Stimulated activated CD4-positive, alpha-beta T cell treated with anti-CD3 and anti-CD28 coated beads, Interleukin-15, amount 100 ng/mL, for 1 hour (primary cell): ENCODE measurements around the gene STIM1.
"Not testable (repeated sequence)": the region's sequence is repeated elsewhere in the genome, so short reads cannot be mapped to it uniquely, and the experiment has no call there.

Experiments used
- DNase-seq, 2 donors: peaks; one replicate each; pipeline ENCODE4 v3.0.0-alpha.2; 2020; ENCODE audit warnings: low read depth in 1 of 2, low spot score in 1 of 2

The STIM1 gene

GRCh38 chr11:3853899-3854659 is 1.4 kb upstream of the STIM1 start:
- peak; percentile 37 to 41 for DNase-seq

GRCh38 chr11:3854660-3854976 is 846 bp upstream of the STIM1 start:
- no peak for DNase-seq

DNA sequence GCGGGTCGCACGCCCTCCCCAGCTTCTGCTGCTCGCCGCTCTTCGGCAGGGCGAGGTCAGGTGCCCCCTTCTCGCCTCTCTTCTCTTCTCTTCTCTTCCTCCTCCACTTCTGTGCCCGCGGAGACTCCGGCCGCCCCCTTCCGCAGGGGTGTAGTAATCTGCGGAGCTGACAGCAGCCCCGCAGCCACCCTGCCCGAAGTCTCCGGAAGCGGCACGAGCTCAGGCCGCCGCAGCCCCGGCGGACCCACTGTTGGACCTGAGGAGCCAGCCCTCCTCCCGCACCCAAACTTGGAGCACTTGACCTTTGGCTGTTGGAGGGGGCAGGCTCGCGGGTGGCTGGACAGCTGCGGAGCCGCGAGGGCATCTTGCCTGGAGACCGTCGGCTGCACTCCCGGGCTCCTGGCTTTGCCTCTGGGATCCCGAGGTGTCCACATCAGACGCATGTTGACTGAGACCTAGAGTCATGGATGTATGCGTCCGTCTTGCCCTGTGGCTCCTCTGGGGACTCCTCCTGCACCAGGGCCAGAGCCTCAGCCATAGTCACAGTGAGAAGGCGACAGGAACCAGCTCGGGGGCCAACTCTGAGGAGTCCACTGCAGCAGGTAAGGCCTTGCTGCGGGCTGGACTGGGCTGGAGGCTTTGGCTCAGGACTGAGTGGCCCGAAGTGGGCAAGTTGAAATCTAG is 486 bp downstream of the STIM1 start:
- no peak for DNase-seq

DNA sequence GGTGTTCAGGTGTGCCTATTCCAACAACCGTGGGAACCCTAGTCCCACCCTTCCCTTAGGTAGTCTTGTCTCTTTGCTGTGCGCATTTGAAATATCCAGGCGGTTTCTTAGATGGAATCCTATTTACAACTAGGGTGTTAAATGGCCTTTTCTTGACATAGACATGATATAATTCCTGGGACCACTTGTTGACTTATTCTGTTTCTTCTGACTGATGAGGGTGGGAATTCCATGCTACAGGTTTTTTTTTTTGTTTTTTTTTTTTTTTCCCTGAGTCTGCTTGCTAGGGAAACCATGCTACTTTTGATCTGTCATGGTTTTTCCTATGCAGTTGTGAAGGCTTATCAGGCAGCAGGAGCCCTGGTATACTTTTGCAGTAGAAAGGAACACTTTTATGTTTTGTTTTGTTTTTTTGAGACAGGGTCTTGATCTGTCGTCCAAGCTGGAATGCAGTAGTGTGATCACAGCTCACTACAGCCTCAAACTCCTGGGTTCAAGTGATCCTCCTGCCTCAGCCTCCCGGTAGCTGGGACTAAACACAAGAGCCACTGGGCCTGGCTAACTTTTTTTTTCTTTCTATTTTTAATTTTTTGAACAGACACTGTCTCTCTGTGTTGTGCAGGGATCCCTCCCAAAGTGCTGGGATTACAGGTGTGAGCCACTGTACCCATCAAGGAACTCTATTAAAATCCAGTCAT is 1.5 kb downstream of the STIM1 start:
- no peak for DNase-seq

GRCh38 chr11:3857628-3858027 is 2.2 kb downstream of the STIM1 start:
- no peak for DNase-seq

DNA sequence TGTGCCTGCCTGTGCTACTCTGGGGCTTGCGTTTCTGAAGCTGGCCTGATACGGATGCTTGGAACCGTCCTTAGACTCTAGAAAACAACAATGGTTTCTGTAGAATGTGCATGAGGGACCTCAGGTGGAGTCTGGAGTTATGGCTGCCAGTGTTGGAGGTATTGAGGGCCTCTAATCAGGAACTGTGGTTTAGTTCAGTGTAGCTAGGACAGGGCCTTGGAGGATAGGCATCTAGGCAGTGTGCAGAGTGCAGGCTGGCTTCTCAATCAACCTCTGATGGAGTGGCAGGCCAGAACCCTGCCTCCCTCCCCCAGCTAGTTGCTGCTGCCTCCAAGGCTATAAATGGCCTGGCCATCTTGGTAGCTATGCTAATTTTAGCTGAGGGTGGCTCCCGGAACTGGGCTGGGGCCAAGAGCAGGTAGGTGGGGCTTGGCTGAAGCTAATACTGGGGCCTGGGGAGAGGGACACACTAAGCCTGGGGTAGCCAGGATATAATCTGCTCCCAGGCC is 4.0 kb downstream of the STIM1 start:
- DNase-seq = no peak

GRCh38 chr11:3860375-3860774 is 4.9 kb downstream of the STIM1 start:
- no peak for DNase-seq

DNA sequence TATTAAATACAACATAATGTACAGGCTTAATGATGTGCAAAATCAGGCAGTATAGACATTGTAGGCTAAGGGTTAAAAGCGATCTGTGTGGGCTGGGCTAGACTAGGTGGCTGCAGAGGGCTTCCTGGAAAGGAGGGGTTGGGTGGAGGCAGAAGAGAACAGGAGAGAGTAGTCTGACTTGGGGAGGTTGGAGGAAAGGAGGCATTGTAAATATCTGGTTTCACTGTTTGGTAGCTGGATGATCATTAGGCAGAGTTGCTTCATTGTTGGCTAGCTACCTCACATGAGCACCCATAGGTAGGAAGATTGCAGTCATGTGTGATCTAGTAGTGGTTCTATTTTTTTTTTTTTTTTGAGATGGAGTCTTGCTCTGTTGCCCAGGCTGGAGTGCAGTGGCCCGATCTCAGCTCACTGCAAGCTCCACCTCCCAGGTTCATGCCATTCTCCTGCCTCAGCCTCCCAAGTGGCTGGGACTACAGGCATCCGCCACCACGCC is 5.5 kb downstream of the STIM1 start:
- not testable (repeated sequence) for DNase-seq

DNA sequence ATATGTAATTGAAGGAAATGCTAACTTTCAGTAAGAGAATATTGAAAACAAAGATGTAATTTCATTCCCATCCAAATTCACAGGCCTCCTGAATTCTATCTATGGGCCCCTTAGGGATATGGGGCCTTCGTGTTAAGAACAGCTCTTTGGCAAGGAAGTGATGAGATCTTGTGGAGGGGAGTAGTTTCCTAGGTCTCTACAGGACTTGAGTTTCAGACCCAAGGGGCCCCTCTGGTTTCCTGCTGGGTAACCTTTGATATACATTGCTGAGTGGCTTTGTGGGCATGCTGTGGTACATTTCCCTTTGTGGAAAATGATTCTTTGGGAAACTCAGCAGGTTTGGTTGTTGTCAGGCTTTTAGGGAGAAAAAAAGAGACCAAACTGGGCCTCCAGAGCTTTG is 6.2 kb downstream of the STIM1 start:
- DNase-seq = no peak

- no peak for DNase-seq
These were observed 10.1 kb downstream of the STIM1 start for GRCh38 chr11:3865388-3866193.

DNA sequence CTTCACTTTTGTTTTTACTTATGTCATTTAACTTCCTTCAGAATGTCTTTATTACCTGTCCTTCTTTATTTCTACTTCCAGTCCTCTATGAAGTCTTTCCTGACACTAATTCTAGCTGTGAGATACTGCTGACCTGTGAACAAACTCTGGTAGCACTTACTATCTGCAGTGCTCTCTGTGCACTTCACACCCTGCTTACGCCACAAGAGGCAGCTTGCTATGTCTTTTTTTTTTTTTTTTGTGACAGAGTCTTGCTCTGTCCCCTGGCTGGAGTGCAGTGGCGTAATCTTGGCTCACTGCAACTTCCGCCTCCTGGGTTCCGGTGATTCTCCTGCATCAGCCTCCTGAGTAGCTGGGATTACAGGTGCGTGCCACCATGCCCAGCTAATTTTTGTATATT is 10.7 kb downstream of the STIM1 start:
- no peak for DNase-seq

DNA sequence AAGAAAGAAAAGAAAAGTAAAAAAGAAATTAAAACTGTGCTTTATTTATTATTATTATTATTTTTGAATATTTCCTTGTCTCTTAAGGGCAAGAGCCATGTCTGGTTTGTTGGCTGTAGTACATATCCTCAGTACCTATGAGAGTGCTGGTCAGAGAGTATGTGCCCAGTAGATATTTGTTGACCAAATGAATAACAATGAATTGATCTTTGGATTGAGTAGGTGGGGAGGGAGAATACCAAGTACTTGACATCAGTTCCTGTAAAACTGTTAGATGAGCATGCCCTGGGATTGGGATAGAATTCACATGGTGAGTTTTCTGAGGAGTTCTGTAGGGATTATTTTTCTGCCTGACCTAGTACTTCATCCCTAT is 11.4 kb downstream of the STIM1 start:
- no peak for DNase-seq

DNA sequence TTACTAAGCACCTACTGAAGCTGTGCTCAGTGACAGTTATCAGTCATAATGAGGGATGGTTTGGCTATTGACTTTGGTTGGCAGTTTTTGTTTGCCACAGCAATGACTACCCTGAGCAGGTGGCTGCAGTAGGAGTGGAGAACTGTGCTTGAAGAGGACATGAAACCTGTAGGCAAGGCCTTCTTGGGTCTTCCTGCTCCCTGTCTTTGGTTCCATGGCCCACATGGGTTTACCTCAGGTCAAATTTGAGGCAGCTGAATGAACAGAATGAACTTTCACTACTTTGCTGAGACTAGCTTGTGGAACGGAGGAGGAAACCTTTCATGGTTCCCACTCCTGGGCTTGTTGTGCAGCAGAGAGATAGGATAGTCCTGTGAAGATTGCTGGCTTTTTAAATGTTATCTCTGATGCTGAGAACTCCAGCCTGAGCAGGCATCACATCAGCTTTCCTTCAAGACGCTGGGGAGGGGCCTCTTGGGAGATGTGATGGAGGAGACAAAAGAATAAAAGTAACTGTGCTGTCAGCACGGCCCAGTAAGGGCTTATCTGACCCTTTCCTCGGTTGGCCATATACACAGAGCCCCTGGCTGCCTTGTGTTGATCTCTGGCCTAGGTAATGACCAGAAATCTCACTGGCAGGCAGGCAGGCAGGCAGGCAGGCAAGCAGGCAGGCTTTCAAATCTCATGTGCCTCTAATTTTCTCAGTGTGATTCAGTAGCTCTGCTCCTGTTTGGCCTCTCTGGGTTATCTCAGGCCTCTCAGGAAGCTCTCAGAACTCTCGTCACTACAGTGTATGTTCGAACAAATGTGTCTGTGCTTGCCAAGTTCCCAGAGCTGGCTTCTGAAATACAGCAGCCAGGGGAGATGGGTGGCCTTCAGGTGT is 12.0 kb downstream of the STIM1 start:
- no peak for DNase-seq

- DNase-seq = no peak
These were observed 18.4 kb downstream of the STIM1 start for GRCh38 chr11:3873712-3874349.

GRCh38 chr11:3876613-3877012 is 21.1 kb downstream of the STIM1 start:
- no peak for DNase-seq

DNA sequence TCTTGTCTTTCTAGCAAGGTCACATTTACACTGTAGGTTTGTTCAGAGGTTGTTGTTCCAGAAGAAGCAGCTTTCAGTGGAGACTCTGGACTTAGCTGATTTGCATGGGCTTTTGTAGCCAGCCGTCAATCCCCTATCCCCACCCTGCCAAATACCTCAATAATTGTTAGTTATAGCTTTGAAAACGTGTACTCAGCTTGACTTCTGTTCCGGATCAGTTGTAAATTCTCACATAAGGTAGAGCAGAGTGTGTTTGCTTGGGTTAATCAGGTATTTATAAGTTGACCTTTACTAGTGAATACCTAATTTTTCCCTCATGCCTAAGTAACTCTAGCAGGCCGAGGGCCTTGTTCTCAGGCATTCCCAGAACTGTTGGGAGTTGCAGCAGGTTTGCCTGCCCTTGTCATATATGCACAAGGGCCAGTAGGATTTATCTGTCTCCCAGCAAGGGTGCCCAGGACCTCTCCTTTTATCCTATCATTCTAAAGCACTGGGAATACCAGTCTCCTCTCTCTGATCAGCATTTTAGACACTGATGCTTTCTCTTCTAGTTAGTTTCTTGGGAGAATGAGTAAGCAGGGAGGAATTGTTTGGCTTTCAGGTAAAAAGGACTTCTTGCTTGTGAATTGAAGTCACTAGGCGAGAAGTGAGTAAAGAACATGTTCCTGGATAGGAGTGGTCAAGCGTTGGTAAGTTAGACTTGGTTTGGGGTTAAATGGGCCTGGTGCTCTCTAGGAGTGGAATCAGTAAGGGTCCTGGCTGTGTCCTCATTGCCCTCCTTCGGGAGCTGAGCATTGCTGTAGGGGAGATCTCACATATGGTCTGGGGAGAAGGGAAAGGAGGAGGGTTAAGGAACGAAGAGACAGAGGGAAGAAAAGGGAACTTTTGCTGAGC is 22.1 kb downstream of the STIM1 start:
- no peak for DNase-seq

- no peak for DNase-seq
These were observed 22.8 kb downstream of the STIM1 start for GRCh38 chr11:3878258-3878584.

DNA sequence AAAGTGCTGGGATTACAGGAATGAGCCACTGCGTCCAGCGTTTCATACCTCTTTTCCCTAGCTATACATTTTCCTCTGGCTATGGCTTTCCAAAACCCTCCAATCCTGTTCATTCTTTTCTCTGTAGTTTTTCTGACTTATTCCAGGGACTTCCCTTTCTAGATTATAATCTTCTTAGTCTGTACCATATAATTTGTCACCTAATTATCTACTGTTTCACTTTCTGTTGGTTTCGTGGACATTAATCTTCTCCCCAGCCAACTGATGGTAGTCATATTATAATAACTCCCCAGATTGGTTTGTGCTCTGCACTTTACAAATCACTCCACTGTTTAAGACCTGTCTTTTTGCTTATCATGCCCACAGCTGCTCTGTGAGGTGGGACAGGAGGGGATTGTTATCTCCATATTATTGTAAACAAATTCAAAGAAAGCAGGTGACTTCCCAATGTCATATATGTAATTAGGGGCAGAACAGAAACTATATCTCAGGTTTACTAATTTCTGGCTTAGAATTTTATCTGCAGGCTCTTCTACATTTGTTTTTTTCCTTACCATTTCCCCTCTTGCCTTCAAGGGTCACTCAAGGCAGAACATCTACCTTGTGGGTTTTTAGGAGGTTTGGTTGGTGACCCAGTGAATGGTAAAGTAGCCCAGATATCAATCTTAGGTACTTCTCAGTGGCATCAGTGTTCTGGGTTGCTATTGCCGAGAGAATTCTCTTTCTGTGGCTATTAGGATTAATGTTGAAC is 23.9 kb downstream of the STIM1 start:
- no peak for DNase-seq
